Stimulated activated CD4-positive, alpha-beta T cell treated with anti-CD3 and anti-CD28 coated beads, Interleukin-1b, Interleukin-23, amount 100 ng/mL, for 24 hours (primary cell): Measurements from ENCODE around the gene NOP9.

ENCODE experiments used
- DNase-seq, 4 experiments: peaks; one replicate each; pipeline ENCODE4 v3.0.0-alpha.2; 2020; ENCODE audit warnings: low read depth in 4 of 4, low spot score in 1 of 4

Gene NOP9

DNA sequence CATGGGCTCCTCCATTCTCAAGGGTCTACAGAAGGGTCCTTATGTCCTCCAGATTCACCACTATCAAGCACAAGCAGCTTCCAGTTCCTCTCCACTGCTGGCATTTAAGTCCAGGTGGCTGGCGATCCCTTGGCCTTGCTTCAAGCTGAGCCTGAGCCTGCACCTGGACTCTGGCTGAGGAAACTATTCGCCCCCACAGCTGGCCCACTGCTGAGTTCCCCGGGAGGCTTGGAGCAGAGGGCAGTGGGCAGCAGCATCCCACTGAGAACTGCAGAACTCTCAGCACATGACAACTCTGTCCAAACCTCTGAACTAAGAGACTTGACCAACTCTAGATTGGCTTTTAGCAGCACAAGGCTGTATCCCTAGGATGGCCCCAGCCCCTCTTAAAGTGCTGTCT lies 16.9 kb upstream of the NOP9 start:
- no peak for DNase-seq

DNA sequence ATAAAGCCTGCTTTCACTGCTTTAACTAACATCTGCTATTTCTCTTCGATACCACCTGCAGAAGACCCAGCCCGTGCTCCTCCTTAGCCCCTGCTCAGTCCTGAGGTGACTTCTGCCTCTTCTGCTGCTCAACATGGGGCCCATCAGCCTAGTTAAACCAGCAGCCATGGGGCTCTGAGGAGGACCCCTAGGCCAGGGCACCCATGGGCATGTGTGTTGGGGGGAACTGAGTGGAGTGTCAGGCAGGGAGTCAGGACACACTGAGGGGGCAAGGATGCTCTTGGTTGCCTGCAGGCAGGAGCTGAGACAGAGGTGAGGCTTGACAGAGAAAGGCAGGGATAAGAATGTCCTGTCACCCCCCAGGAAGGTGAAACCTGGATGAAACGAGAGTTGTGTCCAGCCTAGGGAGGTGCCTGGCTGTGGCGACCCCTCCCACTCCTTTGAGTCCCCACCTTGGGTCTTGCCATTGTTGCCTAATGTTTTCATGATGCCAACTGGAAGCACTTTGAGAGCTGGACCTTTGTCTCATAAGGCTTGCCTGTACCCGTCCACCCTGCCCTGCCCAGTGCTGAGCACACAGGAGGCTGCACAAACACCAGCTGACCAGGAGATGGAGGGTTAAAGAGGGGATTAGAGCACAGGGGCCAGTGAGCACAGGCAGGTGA lies 15.7 kb upstream of the NOP9 start:
- no peak for DNase-seq

DNA sequence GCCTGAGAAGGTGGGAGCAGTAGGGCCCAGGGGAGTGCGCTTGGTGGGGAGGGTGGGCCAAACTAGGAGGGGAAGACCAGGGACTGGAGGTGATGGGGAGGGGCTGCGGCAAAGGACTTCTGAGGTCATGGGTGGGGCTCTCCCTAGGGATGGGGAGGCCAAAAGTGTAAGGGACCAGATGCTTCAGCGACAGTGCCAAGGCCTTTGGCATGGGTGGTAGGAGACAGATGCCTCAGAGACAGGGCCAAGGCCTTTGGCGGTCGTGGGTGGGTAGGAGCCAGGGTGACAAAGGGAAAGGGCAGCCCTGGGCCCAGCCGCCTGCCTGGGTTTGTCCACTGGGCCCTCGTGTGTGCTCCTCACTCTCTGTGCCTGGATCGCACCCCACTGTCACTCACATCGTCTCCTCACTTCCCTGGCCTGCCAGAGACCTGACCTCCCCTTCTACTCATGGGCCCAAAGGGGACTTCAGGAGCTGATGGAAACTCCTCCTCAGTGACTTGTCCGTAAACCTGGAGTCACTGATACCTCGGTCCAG lies 15.1 kb upstream of the NOP9 start:
- DNase-seq, result no peak

DNA sequence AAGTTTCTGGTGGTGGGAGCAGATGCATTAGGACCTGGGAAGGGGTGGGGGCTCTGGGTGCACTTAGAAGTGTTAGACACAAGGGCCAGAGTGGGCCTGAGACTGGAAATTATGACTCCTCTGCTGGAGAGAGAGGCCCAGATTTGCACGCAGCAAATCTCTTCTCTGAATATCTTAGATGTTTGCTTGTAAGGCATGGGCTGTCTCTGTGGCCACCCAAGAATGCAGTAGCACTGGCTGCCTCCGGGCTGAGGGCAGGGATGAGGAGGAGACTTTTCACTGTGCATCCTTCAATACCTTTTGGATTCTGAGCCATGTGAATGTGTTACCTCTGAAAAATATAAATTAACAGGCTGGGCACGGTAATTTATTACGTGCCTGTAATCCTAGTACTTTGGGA lies 14.3 kb upstream of the NOP9 start:
- no peak for DNase-seq

- no peak for DNase-seq
Observed at GRCh38 chr14:24286996-24287395, 12.7 kb upstream of the NOP9 start.

DNA sequence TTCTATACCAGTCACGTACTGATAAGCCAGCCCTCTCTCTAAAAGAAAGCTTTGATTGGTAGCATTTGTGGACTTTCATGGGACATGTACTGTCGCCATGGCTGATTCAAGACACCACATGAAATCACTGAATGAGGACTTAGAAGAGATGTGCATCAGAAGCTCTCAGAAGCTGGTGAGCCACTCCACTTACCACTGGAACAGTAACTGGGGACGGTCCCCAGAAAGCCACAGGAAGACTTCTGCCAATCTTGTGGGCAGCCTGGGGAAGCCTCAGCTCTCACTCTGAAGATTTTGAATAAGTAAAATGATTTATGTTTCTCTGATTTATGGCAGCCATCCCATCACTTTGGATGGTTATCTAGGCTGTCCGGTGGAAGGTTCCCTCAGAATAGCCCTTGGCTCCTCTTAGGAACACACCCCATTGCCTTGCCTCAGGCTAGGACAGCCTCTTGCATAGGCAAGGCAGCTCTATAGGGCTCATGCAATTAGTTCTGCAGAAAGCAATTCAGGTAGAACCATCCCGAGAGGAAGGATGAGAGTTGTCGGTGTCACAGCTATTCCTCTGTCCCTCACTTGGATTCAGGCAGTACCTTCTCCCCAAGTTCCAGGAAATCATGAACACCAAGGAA lies 9.9 kb upstream of the NOP9 start:
- DNase-seq, result peak in 2 of 4 experiments; percentile 48 to 58

- no peak for DNase-seq
Observed at GRCh38 chr14:24290746-24291145, 8.9 kb upstream of the NOP9 start.

DNA sequence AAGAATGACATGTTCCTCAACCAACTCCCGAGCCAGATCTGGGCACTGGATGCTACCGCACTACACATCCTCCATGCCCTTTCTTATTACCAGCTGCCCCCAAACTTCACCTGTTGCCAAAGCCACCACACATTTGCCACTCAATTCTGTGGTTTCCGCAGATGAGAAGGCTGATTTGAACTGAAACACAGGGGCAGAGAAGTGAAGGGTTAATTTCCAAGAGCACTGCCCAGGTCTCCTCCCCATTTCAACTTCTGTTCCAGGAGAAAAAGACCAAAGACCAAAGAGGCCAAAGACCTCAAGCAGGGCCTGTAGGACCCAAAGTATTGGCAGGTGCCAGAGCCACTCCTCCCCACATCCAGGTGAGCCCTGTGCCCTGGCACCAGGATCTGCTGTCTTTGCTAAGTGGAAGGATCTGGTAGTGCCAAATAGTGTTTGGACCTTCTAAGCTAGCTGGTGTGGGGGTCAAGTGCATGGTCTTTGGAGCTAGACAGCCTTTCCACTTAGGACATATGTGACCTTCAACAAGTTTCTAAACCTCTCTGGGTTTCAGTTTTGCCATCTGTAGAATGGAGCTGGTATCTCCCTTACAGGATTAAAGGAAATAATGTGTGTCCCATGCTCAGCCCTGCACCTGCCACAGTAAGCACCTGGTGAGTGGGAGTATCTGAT lies 8.1 kb upstream of the NOP9 start:
- no peak for DNase-seq

GRCh38 chr14:24292118-24292807 lies 7.4 kb upstream of the NOP9 start:
- DNase-seq, result no peak

GRCh38 chr14:24293525-24293924 lies 6.1 kb upstream of the NOP9 start:
- no peak for DNase-seq

- DNase-seq, result peak; percentile 40 to 64 (median 52)
Observed at GRCh38 chr14:24296341-24297157, 3.1 kb upstream of the NOP9 start.

DNA sequence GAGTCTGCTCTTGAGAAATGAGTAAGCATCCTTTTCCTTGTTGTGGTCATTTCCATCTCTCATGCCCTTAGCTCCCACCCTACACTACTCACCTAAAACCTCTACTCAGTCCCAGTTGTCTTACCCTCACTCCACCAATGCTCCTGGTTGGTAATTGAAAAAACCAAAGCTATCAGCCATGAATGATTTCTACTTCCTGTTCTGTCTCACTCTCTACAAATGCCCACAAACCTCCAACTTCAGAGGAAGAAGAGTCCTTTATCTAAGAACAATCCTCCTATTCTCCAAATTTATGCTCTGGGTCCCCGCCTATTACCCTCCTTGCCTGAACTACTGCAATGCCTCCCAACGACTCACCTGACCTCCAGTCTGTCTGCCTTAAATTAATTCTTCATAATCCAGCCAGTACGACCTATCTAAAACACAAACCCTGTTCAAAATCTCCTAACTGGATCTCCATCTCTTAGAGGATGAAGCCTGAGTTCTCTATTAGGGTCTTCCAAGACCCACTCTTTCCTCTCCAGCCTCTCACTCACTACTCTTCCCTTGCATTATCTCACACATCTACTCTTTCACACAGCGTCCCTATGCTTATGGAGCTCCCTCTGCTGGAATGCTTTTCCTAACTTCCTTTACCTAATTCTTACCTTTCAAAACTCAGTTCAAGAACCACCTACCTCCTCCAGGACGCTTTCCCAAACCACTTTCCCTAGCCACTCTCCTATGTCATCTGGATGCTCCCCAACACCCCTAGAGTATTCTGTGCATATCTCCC lies 2.3 kb upstream of the NOP9 start:
- DNase-seq, result no peak

DNA sequence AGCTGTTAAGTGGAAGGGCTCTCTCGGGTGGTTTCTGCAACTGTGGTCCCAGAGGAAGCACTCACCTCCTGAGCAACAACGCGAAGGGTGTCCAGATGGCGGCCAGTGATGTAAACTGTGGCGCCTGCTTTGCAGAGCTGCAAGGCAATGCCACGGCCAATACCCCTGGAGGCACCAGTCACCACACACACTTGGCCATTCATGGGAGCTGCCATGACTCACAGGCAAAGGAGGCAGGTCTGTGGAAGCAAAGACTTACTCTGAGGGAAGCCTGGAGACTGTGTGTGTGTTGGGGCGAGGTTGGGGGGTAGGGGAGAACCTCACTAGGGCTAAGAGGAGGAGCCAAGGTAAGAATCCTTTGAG lies 777 bp upstream of the NOP9 start:
- no peak for DNase-seq

- DNase-seq, result no peak
Observed at GRCh38 chr14:24300326-24300980, 803 bp downstream of the NOP9 start.

DNA sequence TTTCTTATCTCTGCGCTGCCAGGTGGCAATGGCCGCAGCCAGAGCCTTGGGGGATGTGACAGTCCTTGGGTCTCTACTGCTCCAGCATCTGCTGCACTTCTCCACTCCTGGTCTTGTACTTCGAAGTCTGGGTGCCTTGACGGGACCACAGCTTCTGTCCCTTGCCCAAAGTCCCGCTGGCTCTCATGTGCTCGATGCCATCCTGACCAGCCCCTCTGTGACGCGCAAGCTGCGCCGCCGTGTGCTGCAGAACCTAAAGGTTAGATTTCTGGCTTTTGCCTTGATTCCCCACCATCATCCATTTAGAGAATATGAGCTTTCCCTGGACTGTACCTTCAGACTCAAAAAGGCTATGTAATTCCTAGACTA lies 4.4 kb downstream of the NOP9 start:
- DNase-seq, result no peak

GRCh38 chr14:24307156-24307574 lies 7.5 kb downstream of the NOP9 start:
- no peak for DNase-seq

DNA sequence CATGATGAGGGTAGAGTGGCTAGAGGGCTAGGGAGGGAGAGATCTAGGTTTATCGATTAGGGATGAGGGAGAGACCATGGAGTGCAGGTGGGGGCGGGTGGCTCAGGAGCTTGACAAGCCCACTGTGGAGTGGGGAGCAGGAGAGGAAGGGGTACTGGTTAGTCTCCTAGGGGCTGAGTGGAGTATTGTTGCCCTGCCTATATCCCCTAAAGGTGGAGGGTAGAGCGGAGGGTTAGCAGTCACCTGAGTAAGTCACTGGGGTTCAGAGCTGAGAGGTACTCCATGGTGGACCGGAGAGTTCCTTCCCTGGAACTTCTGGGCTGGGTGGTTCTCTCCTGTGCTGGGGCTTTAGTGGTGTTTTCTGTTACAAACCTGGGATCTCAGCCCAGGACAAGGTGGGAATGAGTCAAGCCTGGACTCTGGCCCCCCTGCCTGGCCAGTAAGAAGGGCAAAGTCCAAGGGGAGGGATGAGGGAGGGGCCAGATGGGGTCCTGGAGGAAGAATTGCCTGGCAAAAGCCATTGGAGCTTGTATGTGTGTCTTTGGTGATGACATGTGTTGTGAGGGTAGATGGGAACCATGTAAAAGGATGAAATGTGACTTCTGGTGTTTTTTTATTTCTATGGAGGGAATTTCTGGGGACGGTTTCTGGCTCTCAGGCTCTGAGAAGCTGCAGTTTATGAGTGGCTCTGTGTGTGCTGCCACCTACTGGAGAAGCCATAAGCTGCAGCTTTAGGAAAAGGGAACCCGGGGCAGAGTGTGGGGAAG lies 8.1 kb downstream of the NOP9 start, which contains the start of gene CIDEB:
Gene CIDEB (minus strand): TSS at position 403 of the 767 bp plus-strand sequence. CDS start 119 bp downstream, at position 284.
- DNase-seq, result peak in 1 of 4 experiments; percentile 34

- DNase-seq, result no peak
Observed at GRCh38 chr14:24308342-24309124, 8.9 kb downstream of the NOP9 start.
